Osteocyte (in vitro differentiated cells): Measurements from ENCODE around the gene NPIPB6. TPM values are rescaled to one million over a fixed set of nuclear protein-coding genes. Genes with fewer than 3 reads are reported as not detected.
"Not testable (repeated sequence)": the region's sequence is repeated elsewhere in the genome, so short reads cannot be mapped to it uniquely, and the experiment has no call there.

Experiments
- DNase-seq: peaks from one replicate; pipeline ENCODE4 v3.0.0; 2021; ENCODE audit warnings: mixed read lengths; ENCODE audit not compliant: unreplicated experiment; ENCODE audit errors: extremely low spot score
- H3K27ac Mint-ChIP-seq: one replicate; pipeline ENCODE4 v1.8.0; 2021; ENCODE audit warnings: mild to moderate bottlenecking, mixed read lengths; ENCODE audit not compliant: unreplicated experiment
- H3K27me3 Mint-ChIP-seq: one replicate; pipeline ENCODE4 v1.8.0; 2021; ENCODE audit warnings: mixed read lengths; ENCODE audit not compliant: unreplicated experiment
- H3K36me3 Mint-ChIP-seq: one replicate; pipeline ENCODE4 v1.8.0; 2021; ENCODE audit warnings: mixed read lengths; ENCODE audit not compliant: unreplicated experiment
- H3K4me1 Mint-ChIP-seq: one replicate; pipeline ENCODE4 v1.8.0; 2021; ENCODE audit warnings: mixed read lengths; ENCODE audit not compliant: unreplicated experiment
- H3K4me3 Mint-ChIP-seq: one replicate; pipeline ENCODE4 v1.8.0; 2021; ENCODE audit warnings: mild to moderate bottlenecking, moderate library complexity, mixed read lengths; ENCODE audit not compliant: unreplicated experiment
- H3K9me3 Mint-ChIP-seq: one replicate; pipeline ENCODE4 v1.8.0; 2021; ENCODE audit warnings: mixed read lengths; ENCODE audit not compliant: unreplicated experiment
- total RNA-seq: library from RNA; stranded (reverse); gene quantifications from 2 replicates; pipeline ENCODE4 v1.2.1, GENCODE V29; 2021
- TF ChIP-seq, protein P1 (sequence below): fragments of 200-600 bp; sonication (generic); IDR thresholded peaks from 2 replicates; pipeline ENCODE4 v1.5.0; 2021; ENCODE audit warnings: antibody characterized with exemption, mild to moderate bottlenecking, moderate library complexity

The NPIPB6 gene
- total RNA-seq, 1 donor from 2014 or later: 7.0 TPM

DNA sequence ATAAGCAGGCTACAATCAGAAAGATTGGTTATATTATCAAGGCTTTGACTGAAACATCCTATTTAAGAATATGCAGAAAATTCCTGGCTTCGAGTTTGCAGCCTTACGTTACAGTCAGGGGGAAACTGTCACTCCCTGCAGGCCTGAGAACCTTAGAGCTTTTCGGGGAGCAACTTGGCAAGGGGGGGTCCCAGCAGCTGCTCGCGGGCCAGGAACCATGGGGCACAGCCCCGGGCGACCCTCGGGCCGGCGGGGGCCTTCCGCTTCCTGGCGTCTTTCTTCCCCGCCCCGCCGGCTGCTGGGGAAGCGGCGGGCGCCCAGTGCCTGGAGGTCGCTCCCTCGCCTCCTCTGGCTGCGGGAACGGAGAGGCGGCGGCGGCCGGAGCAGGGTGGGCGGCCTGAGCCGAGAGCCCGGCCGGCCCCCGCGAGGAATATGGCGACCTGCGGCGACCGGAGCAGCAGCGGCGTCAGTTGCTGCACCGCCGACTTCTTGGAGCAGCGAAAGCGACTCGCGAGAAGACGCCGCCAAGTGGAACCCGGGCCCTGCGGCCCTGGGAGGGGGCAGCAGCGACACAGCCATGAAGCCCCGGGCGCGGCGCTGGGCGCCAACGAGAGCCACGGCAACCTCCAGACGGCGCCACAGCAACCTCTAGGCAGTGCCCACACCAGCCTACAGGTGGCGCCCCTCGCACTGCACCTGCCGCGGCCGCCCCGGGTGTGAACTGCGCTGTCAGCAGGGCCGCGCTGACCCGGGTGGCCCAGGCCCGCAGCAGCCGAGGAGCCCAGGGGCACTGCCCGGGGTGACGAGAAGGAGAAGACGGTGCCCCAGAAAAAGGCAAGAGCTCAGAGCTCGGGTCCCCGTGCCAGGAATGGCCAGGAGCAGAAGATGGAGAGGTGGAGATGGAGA is 1.2 kb upstream of the NPIPB6 start:
- H3K27me3 Mint-ChIP-seq, H3K4me3 Mint-ChIP-seq, H3K4me1 Mint-ChIP-seq, DNase-seq, H3K36me3 Mint-ChIP-seq, H3K27ac Mint-ChIP-seq, H3K9me3 Mint-ChIP-seq: not testable (repeated sequence)
- TF ChIP-seq, protein P1, sequence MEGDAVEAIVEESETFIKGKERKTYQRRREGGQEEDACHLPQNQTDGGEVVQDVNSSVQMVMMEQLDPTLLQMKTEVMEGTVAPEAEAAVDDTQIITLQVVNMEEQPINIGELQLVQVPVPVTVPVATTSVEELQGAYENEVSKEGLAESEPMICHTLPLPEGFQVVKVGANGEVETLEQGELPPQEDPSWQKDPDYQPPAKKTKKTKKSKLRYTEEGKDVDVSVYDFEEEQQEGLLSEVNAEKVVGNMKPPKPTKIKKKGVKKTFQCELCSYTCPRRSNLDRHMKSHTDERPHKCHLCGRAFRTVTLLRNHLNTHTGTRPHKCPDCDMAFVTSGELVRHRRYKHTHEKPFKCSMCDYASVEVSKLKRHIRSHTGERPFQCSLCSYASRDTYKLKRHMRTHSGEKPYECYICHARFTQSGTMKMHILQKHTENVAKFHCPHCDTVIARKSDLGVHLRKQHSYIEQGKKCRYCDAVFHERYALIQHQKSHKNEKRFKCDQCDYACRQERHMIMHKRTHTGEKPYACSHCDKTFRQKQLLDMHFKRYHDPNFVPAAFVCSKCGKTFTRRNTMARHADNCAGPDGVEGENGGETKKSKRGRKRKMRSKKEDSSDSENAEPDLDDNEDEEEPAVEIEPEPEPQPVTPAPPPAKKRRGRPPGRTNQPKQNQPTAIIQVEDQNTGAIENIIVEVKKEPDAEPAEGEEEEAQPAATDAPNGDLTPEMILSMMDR: peak; percentile 20

GRCh38 chr16:28362600-28362999 is 708 bp downstream of the NPIPB6 start:
- H3K36me3 Mint-ChIP-seq, H3K4me3 Mint-ChIP-seq, H3K27me3 Mint-ChIP-seq, H3K9me3 Mint-ChIP-seq, H3K4me1 Mint-ChIP-seq, H3K27ac Mint-ChIP-seq, DNase-seq: not testable (repeated sequence)

GRCh38 chr16:28338230-28338629 is 25.1 kb downstream of the NPIPB6 start:
- not testable (repeated sequence) for H3K4me3 Mint-ChIP-seq, H3K4me1 Mint-ChIP-seq, H3K36me3 Mint-ChIP-seq, H3K27ac Mint-ChIP-seq, H3K9me3 Mint-ChIP-seq, H3K27me3 Mint-ChIP-seq, DNase-seq

- H3K9me3 Mint-ChIP-seq, H3K4me1 Mint-ChIP-seq, H3K36me3 Mint-ChIP-seq, H3K27ac Mint-ChIP-seq, H3K27me3 Mint-ChIP-seq, H3K4me3 Mint-ChIP-seq, DNase-seq: not testable (repeated sequence)
Measured at GRCh38 chr16:28336940-28337710, 26.2 kb downstream of the NPIPB6 start.

DNA sequence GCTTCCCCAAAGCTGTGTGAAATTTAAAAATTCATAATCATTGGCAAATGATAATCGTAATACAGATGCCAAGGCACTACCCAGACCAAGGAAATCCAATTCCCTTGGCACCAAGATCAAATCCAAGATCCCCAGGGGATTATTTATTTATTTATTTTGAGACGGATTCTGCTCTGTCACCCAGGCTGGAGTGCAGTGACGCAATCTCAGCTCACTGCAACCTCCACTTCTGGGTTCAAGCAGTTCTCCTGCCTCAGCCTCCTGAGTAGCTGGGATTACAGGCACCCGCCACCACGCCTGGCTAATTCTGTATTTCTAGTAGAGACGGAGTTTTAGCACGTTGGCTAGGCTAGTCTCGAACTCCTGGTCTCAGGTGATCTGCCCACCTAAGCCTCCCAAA is 27.6 kb downstream of the NPIPB6 start:
- not testable (repeated sequence) for H3K9me3 Mint-ChIP-seq, H3K27ac Mint-ChIP-seq, H3K36me3 Mint-ChIP-seq, H3K27me3 Mint-ChIP-seq, DNase-seq, H3K4me1 Mint-ChIP-seq, H3K4me3 Mint-ChIP-seq

GRCh38 chr16:28332632-28333031 is 30.7 kb downstream of the NPIPB6 start:
- not testable (repeated sequence) for H3K27me3 Mint-ChIP-seq, H3K4me3 Mint-ChIP-seq, H3K27ac Mint-ChIP-seq, H3K36me3 Mint-ChIP-seq, H3K4me1 Mint-ChIP-seq, DNase-seq, H3K9me3 Mint-ChIP-seq

DNA sequence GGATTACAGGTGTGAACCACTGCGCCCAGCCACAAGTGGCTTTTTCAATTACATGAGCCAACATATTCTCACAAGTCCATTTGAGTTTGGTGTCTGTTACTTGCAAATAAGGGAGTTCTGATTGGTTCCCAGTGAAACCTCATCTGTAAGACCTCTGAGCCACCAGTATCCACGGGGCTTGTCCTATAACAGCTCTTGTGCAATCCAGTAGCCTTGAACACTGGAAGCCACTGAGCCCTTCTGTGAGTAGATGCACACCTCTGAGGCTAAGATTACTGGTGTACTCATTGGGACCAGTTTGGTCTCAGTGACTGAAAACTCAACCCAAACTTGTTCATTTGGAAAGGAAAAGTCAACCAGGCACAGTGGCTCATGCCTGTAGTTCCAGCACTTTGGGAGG is 32.3 kb downstream of the NPIPB6 start:
- H3K4me1 Mint-ChIP-seq, H3K27ac Mint-ChIP-seq: not testable (repeated sequence)

GRCh38 chr16:28330232-28330631 is 33.1 kb downstream of the NPIPB6 start:
- H3K9me3 Mint-ChIP-seq, H3K4me3 Mint-ChIP-seq, DNase-seq, H3K36me3 Mint-ChIP-seq, H3K27me3 Mint-ChIP-seq, H3K4me1 Mint-ChIP-seq, H3K27ac Mint-ChIP-seq: not testable (repeated sequence)

More for the DNA sequence above, 32.3 kb downstream of the NPIPB6 start:
- peak; percentile 11 for DNase-seq
- not testable (repeated sequence) for H3K4me3 Mint-ChIP-seq, H3K27me3 Mint-ChIP-seq, H3K36me3 Mint-ChIP-seq, H3K9me3 Mint-ChIP-seq
